Activated T-cell treated with anti-CD3 and anti-CD28 coated beads, Interleukin-2, amount 50 U/mL, for 48 hours (primary cell): ENCODE results near the gene SEC14L6.

ENCODE experiments used
- DNase-seq, 2 experiments: peaks; one replicate each; pipeline ENCODE4 v3.0.0-alpha.2; 2020

The SEC14L6 gene

DNA sequence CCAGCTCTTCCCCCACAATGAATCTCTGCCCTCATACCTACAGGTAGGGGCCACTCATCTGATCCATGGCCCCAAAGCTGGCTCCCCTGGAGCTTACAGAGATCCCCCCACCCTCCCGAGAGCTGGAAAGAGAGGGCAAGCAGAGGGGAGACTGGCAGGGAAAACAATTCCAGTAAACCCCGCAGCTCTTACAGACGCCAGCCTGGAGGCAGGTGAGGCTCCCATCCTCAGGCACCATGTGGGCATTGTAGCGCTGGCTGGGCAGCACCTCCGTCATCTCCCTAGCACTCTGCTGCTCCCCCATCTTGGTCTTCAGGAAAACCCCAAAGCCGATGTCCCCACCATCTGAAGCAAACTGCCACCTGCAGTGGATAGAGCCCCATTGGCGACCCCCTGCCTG is 55.2 kb downstream of the SEC14L6 start:
- DNase-seq: no peak

DNA sequence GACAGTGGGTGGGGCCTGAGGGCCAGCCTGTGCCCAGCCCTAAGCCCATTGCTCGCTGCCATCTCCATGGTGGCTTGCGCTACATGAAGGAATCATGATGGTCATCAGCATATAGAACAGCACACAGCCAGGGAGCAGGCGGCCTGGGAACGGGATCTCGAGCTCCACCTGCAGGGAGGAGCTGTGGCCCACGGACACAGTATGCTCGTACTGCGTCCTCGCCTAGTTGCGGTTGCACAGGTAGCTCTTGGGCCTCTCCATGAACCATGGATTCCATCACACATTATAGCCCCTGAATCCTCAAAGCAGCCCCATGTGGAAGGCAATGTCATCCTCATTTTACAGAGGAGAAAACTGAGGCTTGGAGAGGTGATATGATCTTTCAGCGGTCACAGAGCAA is 56.1 kb downstream of the SEC14L6 start:
- DNase-seq: no peak

DNA sequence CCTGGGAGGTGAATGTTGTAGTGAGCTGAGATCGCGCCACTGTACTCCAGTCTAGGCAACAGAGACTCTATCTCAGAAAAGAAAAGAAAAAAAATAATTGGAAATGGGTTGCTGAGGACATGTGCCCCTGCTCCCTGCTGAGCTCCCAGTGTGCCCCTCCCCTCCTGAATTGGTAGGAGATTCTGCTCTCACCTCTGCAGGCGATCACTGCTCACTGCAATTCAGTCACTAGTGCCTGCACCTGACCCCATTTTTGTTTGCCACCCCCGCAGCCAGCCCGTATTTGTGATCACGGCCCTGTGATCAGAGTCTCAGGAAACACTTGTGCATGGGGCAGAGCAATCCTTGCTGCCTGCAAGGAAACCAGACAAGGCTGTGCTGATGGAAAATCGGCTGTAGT is 58.4 kb downstream of the SEC14L6 start:
- no peak for DNase-seq

DNA sequence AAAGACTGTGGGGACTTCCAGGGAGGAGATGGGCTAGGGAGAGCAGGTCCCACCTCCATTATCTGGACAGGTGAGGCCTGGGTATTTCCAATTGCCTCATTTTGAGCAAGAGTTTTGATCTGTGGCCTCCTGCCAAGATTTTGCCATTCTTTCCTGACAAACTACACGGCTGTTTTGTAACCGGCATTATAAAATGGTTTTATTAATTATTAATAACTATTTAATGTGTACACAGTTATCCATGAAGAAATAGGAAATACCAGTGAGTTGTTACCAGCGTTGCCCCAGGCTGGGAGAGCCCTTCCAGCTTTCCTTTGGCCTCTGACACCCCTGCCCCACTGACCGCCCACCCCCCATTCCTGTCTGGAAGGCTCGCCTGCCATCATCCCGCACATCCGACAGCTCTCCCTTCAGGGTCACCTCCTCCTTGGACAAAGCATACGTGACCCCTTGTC is 59.9 kb downstream of the SEC14L6 start:
- no peak for DNase-seq

DNA sequence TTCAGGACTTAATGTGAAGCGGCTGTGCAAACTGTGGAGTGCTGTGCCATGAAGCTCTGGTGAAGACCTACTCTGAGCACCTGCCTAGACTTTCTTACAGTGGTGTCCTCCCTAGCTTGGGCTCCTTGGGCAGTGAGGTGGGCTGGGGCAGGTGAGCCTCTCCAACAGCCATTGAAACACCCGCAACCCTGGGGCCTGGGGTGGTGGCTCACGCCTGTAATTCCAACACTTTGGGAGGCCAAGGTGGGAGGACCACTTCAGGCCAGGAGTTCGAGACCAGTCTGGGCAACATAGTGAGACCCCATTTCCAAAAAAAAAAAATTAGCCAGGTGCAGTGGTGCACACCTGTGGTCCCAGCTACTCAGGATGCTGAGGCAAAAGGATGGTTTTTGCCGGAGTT is 60.4 kb downstream of the SEC14L6 start:
- no peak for DNase-seq

DNA sequence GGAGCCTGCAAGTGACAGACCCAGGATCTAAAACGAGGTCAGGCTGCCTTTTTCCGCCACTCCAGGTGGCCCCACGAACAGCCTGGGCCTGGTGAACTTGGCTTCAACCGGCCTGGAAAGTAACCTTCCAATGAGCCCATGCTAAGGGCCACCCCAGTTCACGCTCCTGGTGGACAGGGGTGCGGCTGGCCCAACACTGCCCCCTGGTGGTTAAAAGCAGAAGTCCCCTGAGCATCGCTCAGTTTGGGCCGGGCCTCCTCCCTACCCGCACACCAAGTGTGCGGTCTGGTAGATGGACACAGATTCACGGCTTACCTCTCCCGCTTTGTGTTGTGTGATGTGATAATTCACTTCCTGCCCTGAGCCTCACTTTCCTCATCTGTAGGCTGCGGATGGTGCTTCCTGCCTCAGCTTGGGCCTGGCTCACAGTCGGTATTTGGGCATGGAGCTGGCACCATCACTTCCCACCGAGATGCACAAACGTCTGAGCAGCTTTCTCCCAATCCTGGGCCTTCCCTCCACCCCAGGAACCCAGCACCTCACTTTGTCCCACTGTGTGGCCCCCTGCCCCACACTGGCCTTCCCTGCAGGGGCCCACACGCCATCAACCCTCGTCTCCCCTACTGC is 61.1 kb downstream of the SEC14L6 start:
- DNase-seq: peak; percentile 80 to 86

DNA sequence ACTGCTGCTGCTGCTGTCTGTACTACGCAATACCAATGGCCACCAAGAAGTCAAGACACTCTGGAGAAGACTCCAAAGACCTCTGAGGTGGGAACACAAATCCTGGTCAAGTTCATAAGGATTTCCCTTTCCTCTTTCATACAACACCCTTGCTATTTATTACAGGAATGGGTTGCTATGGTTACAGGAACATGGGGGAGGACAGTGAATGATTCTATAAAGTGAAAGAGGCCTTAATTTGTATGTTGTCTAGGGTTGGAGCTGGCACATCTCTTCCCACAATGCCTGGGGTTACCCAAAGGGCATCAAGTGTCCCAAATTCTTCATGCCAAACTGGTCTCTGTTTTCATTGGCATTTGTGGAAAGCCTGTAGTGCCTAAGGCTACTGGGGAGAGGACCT is 63.4 kb downstream of the SEC14L6 start:
- DNase-seq: no peak

DNA sequence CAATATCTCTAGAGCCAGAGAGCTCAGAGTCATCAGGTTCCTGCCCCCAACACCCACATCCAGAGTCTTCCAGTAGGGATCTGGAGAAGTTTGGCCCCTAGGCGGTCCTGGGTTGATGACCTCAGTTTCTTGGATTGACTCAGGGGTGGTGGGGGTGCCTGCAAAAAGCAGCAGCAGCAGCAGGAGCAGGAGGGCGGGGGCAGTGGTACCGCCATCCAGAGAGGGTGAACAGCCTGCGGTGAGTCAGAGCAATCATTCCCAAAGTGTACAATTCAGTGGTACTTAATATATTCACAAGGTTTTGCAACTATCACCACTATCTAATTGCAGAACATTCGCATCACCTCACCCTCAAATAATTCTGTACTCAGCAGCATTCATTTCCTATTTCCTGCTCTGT is 64.8 kb downstream of the SEC14L6 start:
- no peak for DNase-seq

DNA sequence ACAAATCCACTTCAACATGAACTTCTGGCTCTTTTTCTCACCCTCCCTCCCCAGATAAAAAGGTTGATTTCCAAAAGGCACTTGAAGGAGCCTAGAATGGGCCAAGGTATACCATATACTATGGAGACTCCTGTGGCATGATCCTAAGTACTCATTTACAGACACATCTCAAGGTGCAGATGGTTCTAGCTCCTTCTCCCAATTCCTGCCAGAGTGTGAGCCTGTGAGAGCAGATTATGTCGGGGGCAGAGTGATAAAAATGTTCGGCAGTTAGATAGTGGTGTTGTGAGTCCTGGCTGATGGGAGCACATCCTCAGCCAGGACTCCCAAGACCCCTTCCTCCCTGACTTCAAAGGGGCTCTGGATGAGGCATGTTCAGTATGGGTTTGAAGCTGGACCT is 66.6 kb downstream of the SEC14L6 start:
- no peak for DNase-seq

DNA sequence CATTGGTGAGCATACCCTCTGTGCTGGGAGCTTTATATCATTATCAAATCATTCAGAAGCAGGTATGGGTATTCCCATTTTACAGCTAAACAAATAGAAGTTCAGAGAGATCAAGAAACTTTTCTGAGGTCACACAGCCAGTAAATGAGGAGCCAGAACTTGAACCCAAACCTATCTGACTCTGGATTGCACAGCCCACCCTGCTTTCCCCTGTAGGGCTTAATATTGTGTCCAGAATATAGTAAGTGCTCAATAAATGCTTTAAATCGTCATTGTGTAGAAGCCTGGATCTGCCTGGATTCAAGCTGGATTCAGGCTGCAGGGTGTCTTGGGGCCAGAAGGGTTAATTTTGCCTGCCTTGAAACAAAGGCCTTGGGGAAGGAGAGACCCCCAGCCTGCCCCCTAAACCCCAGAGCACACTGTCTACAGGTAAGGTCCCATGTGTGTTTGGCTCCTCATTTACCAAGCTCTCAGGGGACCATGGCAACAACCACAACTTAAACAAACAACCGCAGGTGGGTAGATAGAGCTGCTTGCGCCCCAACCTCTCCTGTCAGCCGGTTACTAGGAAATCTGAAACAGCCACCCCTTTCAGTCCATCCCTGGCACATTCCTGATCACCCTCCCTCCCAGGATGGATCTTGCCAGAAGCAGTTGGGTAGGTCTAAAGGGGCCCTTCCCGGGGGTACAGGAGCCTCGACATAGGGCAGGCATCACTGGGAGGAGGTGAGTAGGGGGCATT is 71.7 kb downstream of the SEC14L6 start:
- DNase-seq: no peak

DNA sequence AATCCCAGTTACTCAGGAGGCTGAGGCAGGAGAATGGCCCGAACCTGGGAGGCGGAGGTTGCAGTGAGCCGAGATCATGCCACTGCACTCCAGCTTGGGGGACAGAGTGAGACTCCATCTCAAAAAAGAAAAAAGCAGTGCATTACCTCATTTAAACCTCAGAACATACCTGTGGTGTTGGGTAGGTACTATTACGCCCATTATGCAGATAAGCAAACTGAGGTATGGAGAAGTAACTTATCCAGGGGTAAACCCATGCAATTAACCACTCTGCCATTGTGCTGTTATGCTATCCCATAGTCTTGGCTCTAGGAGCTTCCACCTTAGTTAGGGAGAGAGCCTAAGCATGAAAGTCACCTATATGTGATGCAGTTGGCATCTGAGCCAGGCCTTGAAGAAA is 72.4 kb downstream of the SEC14L6 start:
- no peak for DNase-seq

DNA sequence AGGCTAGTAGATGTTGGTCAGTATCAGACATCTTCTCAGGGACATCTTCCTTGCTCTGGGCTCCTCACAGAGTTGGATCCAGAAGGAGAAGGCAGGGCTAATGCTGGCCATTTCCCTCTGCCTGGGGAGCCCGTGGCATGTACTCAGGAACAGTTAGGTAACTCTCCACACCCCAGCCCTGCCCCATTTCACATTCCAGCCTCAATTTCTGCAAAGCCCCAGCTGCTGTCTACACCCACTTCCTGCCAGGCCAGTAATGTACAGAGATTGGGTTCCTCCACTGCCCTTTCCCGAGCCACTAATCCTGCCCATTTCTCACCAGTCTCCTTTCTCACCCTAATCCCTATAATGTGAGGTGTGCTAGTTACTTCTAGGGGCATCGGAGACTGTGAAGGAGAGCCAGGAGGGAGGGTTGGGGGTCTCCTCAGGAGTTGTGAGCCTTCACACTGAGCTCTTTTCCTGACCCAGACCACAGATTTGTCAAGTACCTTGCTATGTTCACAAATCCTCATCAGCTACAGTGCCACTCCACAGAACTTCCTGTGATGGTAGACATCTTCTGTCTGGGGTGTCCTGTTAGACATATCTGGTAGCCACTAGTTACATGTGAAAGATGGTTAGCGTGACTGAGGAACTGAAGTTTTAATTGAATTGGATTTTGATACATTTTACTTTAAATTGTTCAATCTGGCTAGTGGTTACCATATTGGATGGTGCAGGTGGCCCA is 73.4 kb downstream of the SEC14L6 start:
- no peak for DNase-seq
